Measurements from ENCODE around the gene IQCH. TPM values are rescaled to one million over a fixed set of nuclear protein-coding genes. Genes with fewer than 3 reads are reported as not detected.

IQCH gene
- total RNA-seq, 1 experiment from 2014 or later: 1.9 TPM

GRCh38 chr15:67508407-67508806 lies 253.8 kb downstream of the IQCH start:
- CTCF ChIA-PET: no interaction called here
- Mint-ChIP-seq H3K4me1 (peaks cover 8% of the 10 kb centered on the region), H3K36me3 (no peaks in the 10 kb centered on the region), H3K4me3 (no peak overlapping the region), H3K27ac (no peak overlapping the region), H3K9me3 (no peaks in the 10 kb centered on the region), H3K27me3 (ENCODE audit: low read depth) (no peaks in the 10 kb centered on the region)
- POLR2A ChIA-PET: interaction anchor here (0.7 kb wide), 1 partner anchor 640 kb away, joined by 3 read pairs; no protein-coding TSS in a partner anchor
- ATAC-seq (no peak), DNase-seq (ENCODE audit: low spot score) (no peak)
- no peak for TF ChIP-seq FOXP4 (CRISPR knock-in tag; IDR thresholded peaks at IDR 0.05)
- TF ChIP-seq PRRX2 (CRISPR knock-in tag; IDR thresholded peaks at IDR 0.05): no peak
- TF ChIP-seq ZNF532 (CRISPR knock-in tag; IDR thresholded peaks at IDR 0.05; ENCODE audit: borderline replicate concordance): no peak
- TF ChIP-seq ATF2 (CRISPR knock-in tag; IDR thresholded peaks at IDR 0.05; ENCODE audit: borderline replicate concordance, low read depth): no peak
- no peak for TF ChIP-seq CTCF (IDR thresholded peaks at IDR 0.05)
- no peak for TF ChIP-seq ZNF512 (CRISPR knock-in tag; IDR thresholded peaks at IDR 0.05; ENCODE audit: borderline replicate concordance)
- TF ChIP-seq ZNF396 (CRISPR knock-in tag; IDR thresholded peaks at IDR 0.05; ENCODE audit: borderline replicate concordance): no peak
- no peak for TF ChIP-seq ATF6 (CRISPR knock-in tag; IDR thresholded peaks at IDR 0.05)
- TF ChIP-seq TEAD4 (CRISPR knock-in tag; IDR thresholded peaks at IDR 0.05): no peak
- no peak for TF ChIP-seq JUN (CRISPR knock-in tag; IDR thresholded peaks at IDR 0.05)
- no peak for TF ChIP-seq ZBTB21 (CRISPR knock-in tag; IDR thresholded peaks at IDR 0.05; ENCODE audit: borderline replicate concordance)
- TF ChIP-seq ZBTB43 (CRISPR knock-in tag; IDR thresholded peaks at IDR 0.05): no peak
- TF ChIP-seq FOXJ3 (CRISPR knock-in tag; IDR thresholded peaks at IDR 0.05; ENCODE audit: borderline replicate concordance): no peak
- no peak for TF ChIP-seq RORB (CRISPR knock-in tag; IDR thresholded peaks at IDR 0.05)
- TF ChIP-seq OVOL2 (CRISPR knock-in tag; IDR thresholded peaks at IDR 0.05; ENCODE audit: borderline replicate concordance): no peak
- no peak for TF ChIP-seq MYBL2 (CRISPR knock-in tag; IDR thresholded peaks at IDR 0.05)
- no peak for TF ChIP-seq NFYB (CRISPR knock-in tag; conservative IDR thresholded peaks at IDR 0.05; ENCODE audit: low read depth)
- no peak for TF ChIP-seq TEAD1 (CRISPR knock-in tag; IDR thresholded peaks at IDR 0.05)
- TF ChIP-seq TCF7 (CRISPR knock-in tag; IDR thresholded peaks at IDR 0.05; ENCODE audit: low read depth): no peak
